HG02870 (cell line): ENCODE results near the gene DNMT3B.
"Not testable (repeated sequence)": the region's sequence is repeated elsewhere in the genome, so short reads cannot be mapped to it uniquely, and the experiment has no call there.

Source experiments
- ATAC-seq: cut with Tn5 transposase; IDR thresholded peaks from one replicate; pipeline ENCODE4 v1.9.1; 2021; ENCODE audit warnings: mild to moderate bottlenecking, moderate library complexity; ENCODE audit not compliant: unreplicated experiment

The DNMT3B gene

GRCh38 chr20:32789896-32790750 lies 27.9 kb downstream of the DNMT3B start:
- ATAC-seq = no peak

GRCh38 chr20:32790751-32791057 lies 28.5 kb downstream of the DNMT3B start:
- no peak for ATAC-seq

- ATAC-seq = peak; percentile 71
Measured at GRCh38 chr20:32792316-32792715, 30.1 kb downstream of the DNMT3B start.

GRCh38 chr20:32792731-32793458 lies 30.7 kb downstream of the DNMT3B start:
- ATAC-seq = no peak

- ATAC-seq = no peak
Measured at GRCh38 chr20:32796383-32796948, 34.3 kb downstream of the DNMT3B start.

- ATAC-seq = no peak
Measured at GRCh38 chr20:32796981-32797451, 34.8 kb downstream of the DNMT3B start.

GRCh38 chr20:32797571-32797970 lies 35.4 kb downstream of the DNMT3B start:
- not testable (repeated sequence) for ATAC-seq

- ATAC-seq = no peak
Measured at GRCh38 chr20:32798046-32798981, 36.1 kb downstream of the DNMT3B start.

GRCh38 chr20:32803092-32803491 lies 40.9 kb downstream of the DNMT3B start:
- ATAC-seq = no peak

- no peak for ATAC-seq
Measured at GRCh38 chr20:32804022-32804715, 42.0 kb downstream of the DNMT3B start.

- no peak for ATAC-seq
Measured at GRCh38 chr20:32804817-32805216, 42.6 kb downstream of the DNMT3B start.

- ATAC-seq = no peak
Measured at GRCh38 chr20:32805721-32806120, 43.5 kb downstream of the DNMT3B start.

- ATAC-seq = no peak
Measured at GRCh38 chr20:32806356-32806755, 44.2 kb downstream of the DNMT3B start.

- no peak for ATAC-seq
Measured at GRCh38 chr20:32807706-32808105, 45.5 kb downstream of the DNMT3B start.

- no peak for ATAC-seq
Measured at GRCh38 chr20:32808438-32808837, 46.3 kb downstream of the DNMT3B start.

- no peak for ATAC-seq
Measured at GRCh38 chr20:32809907-32810306, 47.7 kb downstream of the DNMT3B start.

GRCh38 chr20:32810941-32811340 lies 48.8 kb downstream of the DNMT3B start:
- ATAC-seq = no peak

- no peak for ATAC-seq
Measured at GRCh38 chr20:32811886-32812285, 49.7 kb downstream of the DNMT3B start.

- peak; percentile 55 for ATAC-seq
Measured at GRCh38 chr20:32819992-32820697, 58.0 kb downstream of the DNMT3B start.
